Endothelial cell of umbilical vein (primary cell): ENCODE results near the gene KHK. TPM values are rescaled to one million over a fixed set of nuclear protein-coding genes. Genes with fewer than 3 reads are reported as not detected.

Source experiments
- BruUV-seq: library from RNA; stranded (reverse); fragments of 400-500 nt; replicated peaks from 2 replicates; lab custom pipeline; 2021; lab: Mats Ljungman, UMichigan
- CTCF ChIA-PET: fragments of 300-600, 350-600 bp; sonication (Branson Sonifier 250); formaldehyde crosslinking; loops from one replicate; lab custom pipeline; 2021; ENCODE audit warnings: antibody characterized with exemption, inconsistent platforms; lab: Charles Lee
- POLR2A ChIA-PET: fragments of 300-600, 350-600 bp; sonication (Branson Sonifier 250); formaldehyde crosslinking; loops from one replicate; lab custom pipeline; 2021; ENCODE audit warnings: antibody characterized with exemption, inconsistent platforms; lab: Charles Lee
- DNase-seq: peaks from one replicate; pipeline ENCODE4 v3.0.0-alpha.2; 2011; ENCODE audit warnings: low read depth, low spot score
- FAIRE-seq: peaks from 2 replicates; lab custom pipeline; 2011; peaks lifted over from hg19 to GRCh38; lab: Jason Lieb, UNC
- H2AFZ ChIP-seq: 2 replicates; pipeline ENCODE4 v1.6.0; 2012; ENCODE audit warnings: low read depth, low read length, control low read depth, inconsistent platforms
- H3K27ac ChIP-seq: 2 replicates; pipeline ENCODE4 v1.5.1; 2011; ENCODE audit warnings: low read depth, mild to moderate bottlenecking, control low read depth, low read length, moderate library complexity; ENCODE audit not compliant: insufficient read depth
- H3K27me3 ChIP-seq, 2 experiments: 2 replicates each; pipeline versions ENCODE4 v1.6.0 to v1.6.1; 2011; ENCODE audit warnings: low read length in 2 of 2, mixed read lengths in 1 of 2; ENCODE audit not compliant: control insufficient read depth in 2 of 2, insufficient read depth in 2 of 2
- H3K36me3 ChIP-seq, 2 experiments: 2 replicates in 1 of 2; 3 replicates in 1 of 2; pipeline ENCODE4 v1.5.1; 2011; ENCODE audit warnings: low read length in 2 of 2, mild to moderate bottlenecking in 1 of 2, moderate library complexity in 1 of 2; ENCODE audit not compliant: control insufficient read depth in 2 of 2, insufficient read depth in 2 of 2; ENCODE audit errors: extremely low read depth in 1 of 2
- H3K4me1 ChIP-seq: 3 replicates; pipeline ENCODE4 v1.5.1; 2011; ENCODE audit warnings: mild to moderate bottlenecking, low read length; ENCODE audit not compliant: control insufficient read depth, insufficient read depth; ENCODE audit errors: extremely low read depth
- H3K4me2 ChIP-seq: 2 replicates; pipeline ENCODE4 v1.6.1; 2011; ENCODE audit warnings: low read length, control low read depth, mixed read lengths; ENCODE audit not compliant: insufficient read depth
- H3K4me3 ChIP-seq, 3 experiments: fragments of 200-600 bp in 1 of 3; sonication (generic), shearing (Covaris generic) in 1 of 3; replicated peaks in 1 of 3; 2 replicates each; pipeline ENCODE4 v1.5.1; 2011 to 2016; ENCODE audit warnings: control low read depth in 3 of 3, low read length in 3 of 3, mild to moderate bottlenecking in 2 of 3, inconsistent platforms in 1 of 3, low read depth in 1 of 3, moderate library complexity in 1 of 3; ENCODE audit not compliant: insufficient read depth in 1 of 3
- H3K79me2 ChIP-seq: 2 replicates; pipeline ENCODE4 v1.6.0; 2012; ENCODE audit warnings: low read length, inconsistent platforms; ENCODE audit not compliant: control insufficient read depth, insufficient read depth
- H3K9ac ChIP-seq: replicated peaks from 2 replicates; pipeline ENCODE3; 2011; ENCODE audit warnings: low read length, control low read depth; ENCODE audit not compliant: insufficient read depth; ENCODE audit errors: extremely low read depth
- H3K9me1 ChIP-seq: replicated peaks from 3 replicates; pipeline ENCODE4 v1.6.0; 2011; ENCODE audit warnings: mild to moderate bottlenecking, low read length; ENCODE audit not compliant: control insufficient read depth, insufficient read depth; ENCODE audit errors: extremely low read depth
- H3K9me3 ChIP-seq: replicated peaks from 2 replicates; pipeline ENCODE4 v1.5.1; 2012; ENCODE audit warnings: low read length, inconsistent platforms; ENCODE audit not compliant: control insufficient read depth, insufficient read depth
- H4K20me1 ChIP-seq: replicated peaks from 2 replicates; pipeline ENCODE3; 2011; ENCODE audit warnings: mild to moderate bottlenecking, low read length; ENCODE audit not compliant: control insufficient read depth, insufficient read depth; ENCODE audit errors: extremely low read depth
- EZH2 ChIP-seq: IDR thresholded peaks from 2 replicates; pipeline ENCODE4 v1.6.1; 2012; ENCODE audit warnings: borderline replicate concordance, low read depth, mild to moderate bottlenecking, moderate library complexity, low read length, inconsistent platforms; ENCODE audit not compliant: severe bottlenecking
- FOS ChIP-seq: IDR thresholded peaks from 2 replicates; pipeline ENCODE4 v1.6.1; 2011; ENCODE audit warnings: mild to moderate bottlenecking, low read length, moderate library complexity, borderline replicate concordance; ENCODE audit not compliant: insufficient read depth
- GATA2 ChIP-seq: IDR thresholded peaks from 2 replicates; pipeline ENCODE4 v1.7.0; 2011; ENCODE audit warnings: low read depth, mild to moderate bottlenecking, moderate library complexity, mixed read lengths, low read length; ENCODE audit not compliant: insufficient read length, insufficient read depth
- JUN ChIP-seq: IDR thresholded peaks from 2 replicates; pipeline ENCODE4 v1.6.1; 2011; ENCODE audit warnings: borderline replicate concordance, low read depth; ENCODE audit not compliant: insufficient read length, insufficient read depth
- MYC ChIP-seq: IDR thresholded peaks from one replicate; pipeline ENCODE4 v1.6.1; 2011; ENCODE audit warnings: mild to moderate bottlenecking, low read depth, low read length
- POLR2A ChIP-seq: IDR thresholded peaks from 2 replicates; pipeline ENCODE4 v1.6.1; 2012; ENCODE audit warnings: low read depth, mild to moderate bottlenecking, control low read depth, low read length
- POLR2AphosphoS5 ChIP-seq: IDR thresholded peaks from 2 replicates; pipeline ENCODE4 v1.6.1; 2012; ENCODE audit warnings: low read depth, mild to moderate bottlenecking, control low read depth, low read length, moderate library complexity; ENCODE audit not compliant: insufficient read depth
- dilution Hi-C: fragments of 300-500 bp; cut with MboI; formaldehyde crosslinking; loops from one replicate; pipeline ENCODE4 v1.15.0; 2019; ENCODE audit warnings: low sequenced_read_pairs; ENCODE audit not compliant: extremely low pct_ligation_motif_present
- intact Hi-C: fragments of 100-400 bp; cut with micrococcal nuclease; formaldehyde crosslinking; loops from one replicate; pipeline ENCODE4 v1.10.0; 2022
- polyA plus RNA-seq, 4 experiments: library from polyadenylated mRNA; depleted of rRNA in 3 of 4; stranded (reverse) in 3 of 4; unstranded in 1 of 4; fragments of >200 nt; gene quantifications; 2 replicates each; pipeline versions ENCODE4 v1.2.1 to v1.2.3, GENCODE V29; 2011 to 2012; ENCODE audit warnings: missing spikeins in 1 of 4
- total RNA-seq: library from RNA; stranded (reverse); gene quantifications from 2 replicates; pipeline ENCODE4 v1.2.3, GENCODE V29; 2021
- TF ChIP-seq, protein P1 (sequence below): IDR thresholded peaks from 2 replicates; pipeline ENCODE4 v1.6.1; 2011; ENCODE audit not compliant: insufficient read depth, insufficient read length
- TF ChIP-seq, protein P2 (sequence below), 2 donors: IDR thresholded peaks; 1 replicate in 1 of 2; 2 replicates in 1 of 2; pipeline ENCODE4 v1.5.1; 2011; ENCODE audit warnings: low read length in 2 of 2, mild to moderate bottlenecking in 2 of 2, moderate library complexity in 2 of 2, control low read depth in 1 of 2, inconsistent platforms in 1 of 2, low read depth in 1 of 2; ENCODE audit not compliant: insufficient read depth in 1 of 2; ENCODE audit errors: extremely low read depth in 1 of 2

The KHK gene
- total and polyA plus RNA-seq, 2 donors (not counting 3 experiments of a cell fraction or from before 2014, with no cell fraction given): 2.9 to 4.4 TPM

DNA sequence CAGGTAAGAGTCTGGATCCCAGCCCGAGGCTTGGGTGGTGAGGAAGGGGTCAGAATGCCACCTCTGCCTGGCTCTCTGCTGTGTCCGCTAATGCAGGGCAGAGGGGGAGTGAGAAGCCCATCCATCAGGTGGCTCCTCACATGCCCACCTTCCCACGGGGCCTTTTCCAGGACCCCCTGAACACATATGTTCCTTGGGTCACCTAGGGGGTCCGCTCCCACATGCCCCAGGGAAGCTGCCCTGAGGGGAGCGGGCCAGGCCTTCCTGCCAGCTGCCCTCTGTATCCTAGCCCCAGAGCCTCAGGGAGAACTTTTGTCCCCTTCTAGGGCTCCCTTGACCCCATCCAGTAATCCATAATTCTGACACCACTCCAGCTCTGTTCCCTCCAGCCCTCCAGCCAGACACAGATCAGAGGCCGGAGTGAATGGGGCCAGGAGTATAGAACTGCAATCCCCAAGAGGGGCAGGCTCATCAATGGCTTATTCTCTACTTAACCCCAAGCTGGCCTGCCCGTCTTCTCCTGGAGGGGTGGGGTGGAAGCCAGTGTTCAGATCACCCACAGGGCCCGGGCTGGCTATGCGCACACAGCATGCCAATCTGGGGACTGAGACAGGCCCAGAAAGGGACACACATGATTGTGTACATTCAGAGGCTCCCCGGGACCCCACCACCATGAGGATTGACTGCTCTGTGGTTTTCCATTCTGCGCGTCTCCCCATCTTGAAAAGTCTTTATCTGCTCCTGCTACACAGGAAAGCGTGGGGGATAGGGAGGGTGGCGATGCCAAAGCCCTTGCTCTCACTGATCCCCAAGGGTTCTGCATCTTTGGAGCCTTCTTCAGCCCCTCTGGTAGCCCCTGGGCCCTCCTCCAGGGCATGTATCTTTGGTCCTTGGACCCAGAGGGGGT lies 7.1 kb upstream of the KHK start:
- peaks cover 8% of the 10 kb centered on the region for H3K4me1 ChIP-seq
- H4K20me1 ChIP-seq: no peaks in the 10 kb centered on the region
- dilution Hi-C loops (no loop called here), intact Hi-C loops (no loop called here)
- H3K4me2 ChIP-seq: no peak overlapping the region
- no peak overlapping the region for H2AFZ ChIP-seq
- TF ChIP-seq JUN (no peak), EZH2 (no peak), GATA2 (no peak), POLR2A (no peak), FOS (no peak), POLR2AphosphoS5 (no peak), MYC (no peak)
- TF ChIP-seq, protein P1, sequence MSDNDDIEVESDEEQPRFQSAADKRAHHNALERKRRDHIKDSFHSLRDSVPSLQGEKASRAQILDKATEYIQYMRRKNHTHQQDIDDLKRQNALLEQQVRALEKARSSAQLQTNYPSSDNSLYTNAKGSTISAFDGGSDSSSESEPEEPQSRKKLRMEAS: no peak
- TF ChIP-seq, protein P2, sequence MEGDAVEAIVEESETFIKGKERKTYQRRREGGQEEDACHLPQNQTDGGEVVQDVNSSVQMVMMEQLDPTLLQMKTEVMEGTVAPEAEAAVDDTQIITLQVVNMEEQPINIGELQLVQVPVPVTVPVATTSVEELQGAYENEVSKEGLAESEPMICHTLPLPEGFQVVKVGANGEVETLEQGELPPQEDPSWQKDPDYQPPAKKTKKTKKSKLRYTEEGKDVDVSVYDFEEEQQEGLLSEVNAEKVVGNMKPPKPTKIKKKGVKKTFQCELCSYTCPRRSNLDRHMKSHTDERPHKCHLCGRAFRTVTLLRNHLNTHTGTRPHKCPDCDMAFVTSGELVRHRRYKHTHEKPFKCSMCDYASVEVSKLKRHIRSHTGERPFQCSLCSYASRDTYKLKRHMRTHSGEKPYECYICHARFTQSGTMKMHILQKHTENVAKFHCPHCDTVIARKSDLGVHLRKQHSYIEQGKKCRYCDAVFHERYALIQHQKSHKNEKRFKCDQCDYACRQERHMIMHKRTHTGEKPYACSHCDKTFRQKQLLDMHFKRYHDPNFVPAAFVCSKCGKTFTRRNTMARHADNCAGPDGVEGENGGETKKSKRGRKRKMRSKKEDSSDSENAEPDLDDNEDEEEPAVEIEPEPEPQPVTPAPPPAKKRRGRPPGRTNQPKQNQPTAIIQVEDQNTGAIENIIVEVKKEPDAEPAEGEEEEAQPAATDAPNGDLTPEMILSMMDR (IDR thresholded peaks at IDR 0.05; ENCODE audit: extremely low read depth in 1 of 2, insufficient read depth in 1 of 2, low read depth in 1 of 2, low read length in 2 of 2): no peak
- no peak overlapping the region for H3K9ac ChIP-seq
- H3K27ac ChIP-seq: no peak overlapping the region
- CTCF ChIA-PET: interaction anchor here (1.0 kb wide), 1 partner anchor 14 kb away, joined by 3 read pairs; no protein-coding TSS in a partner anchor
- no peaks in the 10 kb centered on the region for H3K27me3 ChIP-seq
- no TSS peak for BruUV-seq
- H3K9me3 ChIP-seq: no peaks in the 10 kb centered on the region
- H3K4me3 ChIP-seq: no peak overlapping the region
- no peaks in the 10 kb centered on the region for H3K79me2 ChIP-seq
- no peaks in the 10 kb centered on the region for H3K36me3 ChIP-seq
- FAIRE-seq (no peak), DNase-seq (no peak)
- no peaks in the 10 kb centered on the region for H3K9me1 ChIP-seq
- POLR2A ChIA-PET: no interaction called here
